Subcutaneous adipose tissue (tissue), 4 donors: ENCODE data around the gene USP10. TPM values are rescaled to one million over a fixed set of nuclear protein-coding genes. Genes with fewer than 3 reads are reported as not detected.

ENCODE experiments used
- CTCF ChIP-seq: fragments of 450-650 bp; IDR thresholded peaks from one replicate; pipeline ENCODE4 v1.5.1; 2016; ENCODE audit warnings: low read depth, mild to moderate bottlenecking, control low read depth, antibody characterized with exemption, moderate library complexity
- total RNA-seq, 4 donors: library from RNA; depleted of rRNA; stranded (reverse); fragments of >200 nt; gene quantifications; one replicate each; pipeline ENCODE4 v1.1.0, GENCODE V29; 2016

Gene USP10
- total RNA-seq, 4 donors from 2014 or later, result 29.7 to 85.1 (median 43.5) TPM

GRCh38 chr16:84794626-84795025, 94.8 kb downstream of the USP10 start:
- TF ChIP-seq CTCF, result no peak

GRCh38 chr16:84795329-84796053, 95.7 kb downstream of the USP10 start:
- TF ChIP-seq CTCF, result no peak

GRCh38 chr16:84800158-84800978, 100.6 kb downstream of the USP10 start:
- TF ChIP-seq CTCF, result no peak

GRCh38 chr16:84803146-84803545, 103.3 kb downstream of the USP10 start:
- no peak for TF ChIP-seq CTCF

- no peak for TF ChIP-seq CTCF
Measured at GRCh38 chr16:84804326-84804725, 104.5 kb downstream of the USP10 start.

- no peak for TF ChIP-seq CTCF
Measured at GRCh38 chr16:84806256-84806889, 106.6 kb downstream of the USP10 start.

GRCh38 chr16:84806890-84807258, 107.1 kb downstream of the USP10 start:
- no peak for TF ChIP-seq CTCF
